Endothelial cell (in vitro differentiated cells): Measurements from ENCODE around the gene AKR1C8. TPM values are rescaled to one million over a fixed set of nuclear protein-coding genes. Genes with fewer than 3 reads are reported as not detected.
A peak's percentile ranks its signal among the peaks of the same experiment; 100 is the strongest.

Experiments
- DNase-seq: peaks from one replicate; pipeline ENCODE4 v3.0.0; 2021; ENCODE audit warnings: low spot score
- H3K27ac Mint-ChIP-seq: one replicate; pipeline ENCODE4 v1.8.0; 2021; ENCODE audit warnings: mixed read lengths, inconsistent platforms; ENCODE audit not compliant: unreplicated experiment
- H3K27me3 Mint-ChIP-seq: one replicate; pipeline ENCODE4 v1.8.0; 2021; ENCODE audit warnings: mild to moderate bottlenecking, moderate library complexity, mixed read lengths, inconsistent platforms; ENCODE audit not compliant: unreplicated experiment
- H3K36me3 Mint-ChIP-seq: one replicate; pipeline ENCODE4 v1.8.0; 2021; ENCODE audit warnings: mild to moderate bottlenecking, low read depth, mixed read lengths, inconsistent platforms; ENCODE audit not compliant: unreplicated experiment
- H3K4me1 Mint-ChIP-seq: one replicate; pipeline ENCODE4 v1.8.0; 2021; ENCODE audit warnings: mild to moderate bottlenecking, mixed read lengths, inconsistent platforms; ENCODE audit not compliant: unreplicated experiment
- H3K4me3 Mint-ChIP-seq: one replicate; pipeline ENCODE4 v1.8.0; 2021; ENCODE audit warnings: mild to moderate bottlenecking, mixed read lengths, inconsistent platforms; ENCODE audit not compliant: unreplicated experiment
- H3K9me3 Mint-ChIP-seq: one replicate; pipeline ENCODE4 v1.8.0; 2021; ENCODE audit warnings: mixed read lengths, inconsistent platforms; ENCODE audit not compliant: unreplicated experiment
- CTCF ChIP-seq: fragments of 200-600 bp; sonication (generic); IDR thresholded peaks from one replicate; pipeline ENCODE4 v1.5.0; 2021; ENCODE audit warnings: antibody characterized with exemption; ENCODE audit not compliant: unreplicated experiment
- total RNA-seq: library from RNA; stranded (reverse); fragmentation: NEBNext Ultra II Directional; extraction: Animal tissue kit (Norgen Biotek cat#: 25700); gene quantifications from one replicate; pipeline ENCODE4 v1.2.1, GENCODE V29; 2021; ENCODE audit not compliant: unreplicated experiment

The AKR1C8 gene
- total RNA-seq, 1 donor from 2014 or later = not detected

GRCh38 chr10:5199398-5199797 lies 14.4 kb upstream of the AKR1C8 start:
- Mint-ChIP-seq H3K27ac (no peak overlapping the region), H3K36me3 (no peaks in the 10 kb centered on the region), H3K4me1 (no peaks in the 10 kb centered on the region), H3K27me3 (no peaks in the 10 kb centered on the region), H3K9me3 (no peaks in the 10 kb centered on the region), H3K4me3 (no peak overlapping the region)
- no peak for TF ChIP-seq CTCF
- DNase-seq = peak; percentile 4

- H3K4me1 Mint-ChIP-seq = no peaks in the 10 kb centered on the region
- TF ChIP-seq CTCF = no peak
- no peak for DNase-seq
- no peaks in the 10 kb centered on the region for H3K9me3 Mint-ChIP-seq
- H3K36me3 Mint-ChIP-seq = no peaks in the 10 kb centered on the region
- no peak overlapping the region for H3K27ac Mint-ChIP-seq
- no peaks in the 10 kb centered on the region for H3K27me3 Mint-ChIP-seq
- no peak overlapping the region for H3K4me3 Mint-ChIP-seq
Observed at GRCh38 chr10:5198386-5198785, 13.4 kb upstream of the AKR1C8 start.

GRCh38 chr10:5196702-5197113 lies 11.8 kb upstream of the AKR1C8 start, which contains the start of gene AKR1C4:
AKR1C4 (plus strand) TSS chr10:5196837; CDS start chr10:5196868, 31 bp downstream.
- no peaks in the 10 kb centered on the region for H3K36me3 Mint-ChIP-seq
- no peaks in the 10 kb centered on the region for H3K9me3 Mint-ChIP-seq
- no peak within 1 kb of the TSS for H3K4me3 Mint-ChIP-seq
- no peak for TF ChIP-seq CTCF
- no peak for DNase-seq
- H3K4me1 Mint-ChIP-seq = no peaks in the 10 kb centered on the region
- no peak within 1 kb of the TSS for H3K27ac Mint-ChIP-seq
- H3K27me3 Mint-ChIP-seq = no peaks in the 10 kb centered on the region

GRCh38 chr10:5195727-5196374 lies 10.9 kb upstream of the AKR1C8 start:
- Mint-ChIP-seq H3K27me3 (no peaks in the 10 kb centered on the region), H3K36me3 (no peaks in the 10 kb centered on the region), H3K4me3 (no peak overlapping the region), H3K9me3 (no peaks in the 10 kb centered on the region), H3K27ac (no peak overlapping the region), H3K4me1 (no peaks in the 10 kb centered on the region)
- DNase-seq = no peak
- TF ChIP-seq CTCF = no peak

GRCh38 chr10:5194431-5194830 lies 9.5 kb upstream of the AKR1C8 start:
- H3K27me3 Mint-ChIP-seq = no peaks in the 10 kb centered on the region
- no peaks in the 10 kb centered on the region for H3K9me3 Mint-ChIP-seq
- H3K4me3 Mint-ChIP-seq = no peak overlapping the region
- H3K4me1 Mint-ChIP-seq = no peaks in the 10 kb centered on the region
- H3K27ac Mint-ChIP-seq = no peak overlapping the region
- H3K36me3 Mint-ChIP-seq = no peaks in the 10 kb centered on the region
- DNase-seq = no peak
- TF ChIP-seq CTCF = no peak
